GM18909 (cell line): ENCODE measurements around the gene FOXC1.

ENCODE experiments used
- ATAC-seq: cut with Tn5 transposase; IDR thresholded peaks from one replicate; pipeline ENCODE4 v1.9.1; 2021; ENCODE audit warnings: mild to moderate bottlenecking; ENCODE audit not compliant: unreplicated experiment, poor library complexity

FOXC1 gene

GRCh38 chr6:1609041-1609647, 571 bp upstream of the FOXC1 start:
- peak; percentile 3 for ATAC-seq

- peak; percentile 21 for ATAC-seq
Measured at GRCh38 chr6:1610497-1611321, 994 bp downstream of the FOXC1 start.

GRCh38 chr6:1611322-1611571, 1.5 kb downstream of the FOXC1 start:
- ATAC-seq = no peak

GRCh38 chr6:1611572-1612298, 2.0 kb downstream of the FOXC1 start:
- ATAC-seq = no peak

GRCh38 chr6:1612299-1612973, 2.7 kb downstream of the FOXC1 start:
- no peak for ATAC-seq

GRCh38 chr6:1612974-1613306, 3.2 kb downstream of the FOXC1 start:
- ATAC-seq = no peak

GRCh38 chr6:1613346-1613687, 3.6 kb downstream of the FOXC1 start:
- no peak for ATAC-seq

- ATAC-seq = no peak
Measured at GRCh38 chr6:1613688-1614447, 4.2 kb downstream of the FOXC1 start.

GRCh38 chr6:1614448-1615150, 4.9 kb downstream of the FOXC1 start:
- no peak for ATAC-seq

- no peak for ATAC-seq
Measured at GRCh38 chr6:1615151-1615852, 5.6 kb downstream of the FOXC1 start.

GRCh38 chr6:1615853-1616420, 6.2 kb downstream of the FOXC1 start:
- ATAC-seq = no peak

- no peak for ATAC-seq
Measured at GRCh38 chr6:1616701-1617463, 7.2 kb downstream of the FOXC1 start.

- ATAC-seq = no peak
Measured at GRCh38 chr6:1617466-1618310, 8.0 kb downstream of the FOXC1 start.

- no peak for ATAC-seq
Measured at GRCh38 chr6:1618311-1619097, 8.8 kb downstream of the FOXC1 start.

- no peak for ATAC-seq
Measured at GRCh38 chr6:1619098-1619672, 9.5 kb downstream of the FOXC1 start.
